ENCODE results near the gene TNFRSF8.

Gene TNFRSF8

DNA sequence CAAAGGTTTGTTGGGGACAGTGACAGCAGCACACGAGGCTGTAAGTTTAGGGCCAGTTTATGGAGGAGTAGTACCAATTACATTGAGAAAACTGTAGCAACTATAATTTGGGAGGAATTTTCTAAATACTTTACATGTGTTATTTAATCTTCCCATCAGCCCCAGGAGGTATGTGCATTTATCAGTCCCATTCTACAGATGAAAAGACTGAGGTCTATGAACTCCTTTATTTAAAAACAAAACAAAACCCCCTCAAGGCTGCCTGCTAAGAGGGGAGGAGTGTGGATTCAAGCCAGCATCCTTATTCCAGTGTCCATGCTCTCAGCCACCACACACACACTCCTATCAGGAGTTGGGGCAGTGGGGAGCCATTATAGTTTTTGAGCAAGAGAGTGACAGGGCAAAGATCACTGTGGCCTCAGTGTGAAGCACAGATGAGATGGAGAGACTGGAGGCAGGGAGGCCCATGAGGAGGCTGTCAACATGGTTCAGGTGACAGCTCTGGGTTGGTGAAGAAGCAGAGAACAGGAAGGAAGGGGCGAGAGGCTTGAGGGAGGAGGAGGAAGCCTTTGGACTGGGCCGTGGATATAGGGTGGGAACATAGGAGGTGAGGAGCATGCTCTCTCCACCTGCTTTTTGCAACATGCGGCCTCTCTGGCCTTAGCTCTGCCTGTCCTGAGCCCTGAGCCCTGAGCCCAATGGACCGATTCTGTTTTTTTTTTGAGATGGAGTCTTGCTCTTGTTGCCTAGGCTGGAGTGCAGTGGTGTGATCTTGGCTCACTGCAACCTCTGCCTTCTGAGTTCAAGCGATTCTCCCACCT, 113.4 kb downstream of the TNFRSF8 start:
- no peak for DNase-seq (ENCODE audit: low read depth)

DNA sequence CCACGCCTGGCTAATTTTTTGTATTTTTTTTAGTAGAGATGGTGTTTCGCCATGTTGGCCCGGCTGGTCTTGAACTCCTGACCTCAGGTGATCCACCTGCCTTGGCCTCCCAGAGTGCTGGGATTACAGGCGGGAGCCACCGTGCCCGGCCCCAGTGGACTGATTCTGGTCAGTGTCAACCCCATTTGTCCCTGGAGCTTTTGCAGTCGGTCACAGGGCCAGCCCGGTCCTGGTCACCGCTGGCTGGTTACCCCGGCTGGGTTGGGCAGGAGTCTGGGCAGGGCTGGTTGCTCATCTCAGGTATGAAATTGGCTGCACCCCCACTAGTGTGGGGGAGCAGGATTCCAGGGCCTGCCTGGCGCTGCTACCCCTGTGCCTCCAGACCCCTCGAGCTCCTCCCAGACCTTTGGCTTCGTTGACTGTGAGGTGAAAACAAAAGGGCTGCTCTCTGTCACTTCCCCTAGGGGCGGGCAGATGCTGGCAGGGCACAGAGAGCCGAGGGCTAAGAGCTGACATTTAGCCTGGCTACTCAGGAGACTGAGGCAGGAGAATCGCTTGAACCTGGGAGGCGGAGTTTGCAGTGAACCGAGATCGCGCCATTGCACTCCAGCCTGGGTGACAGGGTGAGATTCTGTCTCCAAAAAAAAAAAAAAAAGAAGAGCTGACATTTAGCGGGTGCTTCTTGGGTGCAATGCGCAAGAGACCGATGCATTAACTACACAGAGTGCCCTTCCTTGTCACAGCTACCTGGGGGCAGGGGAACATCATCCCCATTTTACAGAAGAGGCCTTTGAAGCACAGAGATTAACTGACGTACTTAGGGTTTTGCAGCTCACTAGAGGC, 114.3 kb downstream of the TNFRSF8 start:
- DNase-seq (ENCODE audit: low read depth) = no peak

DNA sequence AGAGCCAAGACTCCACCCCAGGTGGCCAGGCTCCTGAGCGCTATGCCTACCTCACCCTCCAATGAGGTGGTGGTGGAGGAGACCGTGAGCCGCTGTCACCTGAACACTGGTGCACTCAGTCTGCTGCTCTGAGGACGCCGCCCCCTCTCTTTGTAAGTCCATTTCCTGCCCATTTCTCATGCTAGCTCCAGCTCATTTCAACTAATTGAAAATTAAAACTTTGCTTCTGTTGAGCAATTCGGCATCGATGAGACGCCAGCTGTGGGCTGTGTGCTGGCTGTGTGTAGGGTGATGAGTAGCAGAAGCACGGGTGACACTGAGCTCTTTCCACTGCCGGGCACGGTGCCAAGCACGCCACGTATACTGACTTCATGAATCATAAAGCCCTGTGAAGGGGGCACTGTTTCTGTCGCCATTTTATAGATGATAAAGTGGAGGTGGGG, 114.9 kb downstream of the TNFRSF8 start:
- peak; percentile 97 for DNase-seq (ENCODE audit: low read depth)

DNA sequence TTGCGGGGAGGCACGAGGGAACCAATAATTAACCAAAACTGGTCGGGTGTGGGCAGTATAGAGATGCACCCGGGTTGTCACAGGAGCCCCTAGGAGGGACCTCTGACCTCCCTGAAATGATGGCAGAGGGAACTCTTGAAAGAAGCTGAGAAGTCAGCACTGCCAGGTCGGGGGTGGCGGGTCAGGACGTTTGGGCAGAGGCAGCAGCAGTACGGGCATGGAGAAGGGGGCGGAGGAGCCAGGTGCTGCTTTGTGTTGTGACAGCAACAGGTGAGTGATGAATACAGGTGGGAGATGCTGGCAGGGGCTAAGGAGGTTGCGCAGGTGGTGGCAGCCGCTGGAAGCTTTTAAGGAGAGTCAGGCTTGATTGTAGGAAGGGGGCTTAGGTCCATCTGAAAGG, 115.4 kb downstream of the TNFRSF8 start:
- DNase-seq (ENCODE audit: low read depth) = no peak

DNA sequence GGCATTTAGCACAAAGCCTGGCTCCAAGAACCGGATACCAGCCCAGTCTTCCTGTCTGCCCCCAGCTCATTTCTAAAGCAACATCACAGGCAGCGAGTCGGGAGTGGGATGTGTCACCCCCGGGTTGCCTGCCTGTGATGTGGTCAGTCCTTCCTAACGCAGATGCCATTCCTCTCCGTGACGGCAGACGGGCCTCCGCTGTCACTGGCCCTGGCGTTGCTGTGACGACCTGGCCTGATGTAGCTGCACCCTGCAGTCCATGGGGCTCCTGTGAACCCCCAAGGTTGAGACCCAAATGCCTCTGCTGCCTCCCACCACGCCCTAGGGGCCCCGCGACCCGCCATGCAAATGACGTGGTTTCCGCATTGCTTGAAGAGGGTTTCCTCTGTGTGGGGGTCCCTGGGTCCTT, 116.0 kb downstream of the TNFRSF8 start:
- DNase-seq (ENCODE audit: low read depth) = peak; percentile 78

DNA sequence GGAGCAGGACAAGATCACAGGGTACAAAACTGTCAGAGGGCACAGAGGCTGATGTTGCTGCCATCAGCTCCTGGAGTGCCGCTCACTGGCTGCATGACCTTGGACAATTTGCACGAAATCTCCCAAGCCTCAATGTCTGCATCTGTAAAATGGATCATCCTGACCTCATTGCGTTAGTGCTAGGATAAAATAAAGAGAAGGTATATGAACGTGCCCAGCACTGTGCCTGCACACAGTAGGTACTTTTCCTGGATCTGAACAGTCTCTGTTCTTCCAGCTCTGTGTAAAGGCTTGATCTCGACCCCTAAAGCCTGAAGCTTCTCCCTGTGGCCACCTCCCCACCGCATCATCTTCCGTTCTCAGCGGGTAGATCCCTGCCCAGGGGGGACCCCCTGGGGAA, 116.6 kb downstream of the TNFRSF8 start:
- no peak for DNase-seq (ENCODE audit: low read depth)

DNA sequence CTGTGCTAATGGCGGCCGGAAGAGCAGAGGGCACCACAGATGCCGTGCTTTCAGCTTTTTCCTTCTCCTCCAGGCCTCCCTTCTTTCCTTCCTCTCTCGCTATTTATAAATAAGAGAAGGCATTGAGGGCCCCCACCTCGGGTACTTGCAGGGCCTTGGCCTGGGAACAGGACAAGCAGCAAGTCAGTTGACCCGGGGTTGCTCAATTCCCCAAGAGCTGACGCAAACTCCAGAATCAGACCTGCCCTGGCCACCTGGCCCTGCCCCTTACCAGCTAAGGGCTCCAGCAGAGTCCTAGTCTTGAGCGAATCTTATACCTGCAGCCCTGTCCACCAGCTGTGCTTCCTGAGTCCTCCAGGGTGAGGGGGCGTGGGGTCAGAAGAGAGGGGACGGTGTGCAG, 117.2 kb downstream of the TNFRSF8 start:
- no peak for DNase-seq (ENCODE audit: low read depth)

DNA sequence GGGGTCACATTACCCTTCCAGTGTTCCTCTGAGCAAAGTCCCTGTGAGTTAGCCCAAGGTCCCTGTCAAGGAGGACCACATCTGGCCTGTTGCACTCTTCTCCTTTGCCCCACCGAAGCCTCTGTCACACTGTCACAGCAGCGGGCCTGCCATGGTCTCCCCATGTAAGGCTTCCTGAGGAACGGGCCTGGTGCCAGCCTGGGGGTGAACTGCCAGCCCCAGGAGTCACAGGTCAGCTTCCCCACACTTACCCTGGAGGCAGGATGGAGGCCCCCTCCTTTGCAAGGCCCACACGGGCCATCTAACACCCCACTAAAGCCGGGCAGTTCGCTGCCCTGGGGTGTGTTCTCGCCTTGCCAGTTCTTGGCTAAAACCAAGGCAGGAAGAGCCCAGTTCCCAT, 117.8 kb downstream of the TNFRSF8 start:
- no peak for DNase-seq (ENCODE audit: low read depth)

DNA sequence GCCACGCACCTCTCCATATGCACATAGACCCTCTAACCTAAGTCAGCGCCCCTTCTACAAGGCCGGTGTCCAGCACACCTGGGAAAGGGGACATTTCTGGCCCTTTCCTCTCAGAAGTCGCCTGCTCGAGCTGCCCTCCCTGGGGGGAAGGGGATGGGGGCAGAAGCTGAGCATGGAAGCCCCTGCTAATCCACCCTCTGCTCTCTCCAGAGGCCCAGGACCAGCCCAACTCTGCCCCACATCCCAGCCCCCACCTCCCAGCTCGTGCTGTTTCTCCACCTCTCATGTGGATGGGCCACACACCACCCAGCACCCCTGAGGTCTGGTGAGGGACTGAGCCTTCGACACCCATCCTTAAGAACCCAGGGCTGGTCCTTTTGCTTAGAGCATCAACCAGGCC, 118.5 kb downstream of the TNFRSF8 start:
- no peak for DNase-seq (ENCODE audit: low read depth)

DNA sequence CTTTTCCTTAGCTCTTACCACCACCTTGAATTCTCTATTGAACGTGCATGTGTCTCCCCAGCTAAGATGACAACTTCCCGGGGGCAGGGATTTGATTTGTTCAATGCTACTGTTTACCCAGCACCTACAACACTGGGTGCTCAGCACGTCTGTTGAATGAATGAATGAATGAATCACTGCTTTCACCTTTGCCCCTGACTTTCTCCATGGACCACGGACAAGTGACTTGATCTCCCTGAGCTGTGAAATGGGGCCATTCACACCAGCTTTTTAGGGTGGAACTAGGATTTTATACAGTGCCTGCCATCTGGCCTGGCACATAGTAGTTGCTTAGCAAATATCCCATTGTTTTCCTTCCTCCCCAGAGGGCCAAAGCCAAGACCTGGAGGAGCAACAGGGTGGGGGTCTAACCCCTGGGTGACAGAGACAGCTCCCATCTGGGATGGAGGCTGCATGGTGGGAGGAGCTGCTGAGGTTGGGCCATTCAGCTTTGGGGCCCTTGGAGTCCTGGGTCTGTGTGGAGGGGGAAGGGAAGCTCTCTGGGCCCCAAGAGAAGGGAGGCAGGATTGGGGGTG, 119.4 kb downstream of the TNFRSF8 start:
- no peak for DNase-seq (ENCODE audit: low read depth)

DNA sequence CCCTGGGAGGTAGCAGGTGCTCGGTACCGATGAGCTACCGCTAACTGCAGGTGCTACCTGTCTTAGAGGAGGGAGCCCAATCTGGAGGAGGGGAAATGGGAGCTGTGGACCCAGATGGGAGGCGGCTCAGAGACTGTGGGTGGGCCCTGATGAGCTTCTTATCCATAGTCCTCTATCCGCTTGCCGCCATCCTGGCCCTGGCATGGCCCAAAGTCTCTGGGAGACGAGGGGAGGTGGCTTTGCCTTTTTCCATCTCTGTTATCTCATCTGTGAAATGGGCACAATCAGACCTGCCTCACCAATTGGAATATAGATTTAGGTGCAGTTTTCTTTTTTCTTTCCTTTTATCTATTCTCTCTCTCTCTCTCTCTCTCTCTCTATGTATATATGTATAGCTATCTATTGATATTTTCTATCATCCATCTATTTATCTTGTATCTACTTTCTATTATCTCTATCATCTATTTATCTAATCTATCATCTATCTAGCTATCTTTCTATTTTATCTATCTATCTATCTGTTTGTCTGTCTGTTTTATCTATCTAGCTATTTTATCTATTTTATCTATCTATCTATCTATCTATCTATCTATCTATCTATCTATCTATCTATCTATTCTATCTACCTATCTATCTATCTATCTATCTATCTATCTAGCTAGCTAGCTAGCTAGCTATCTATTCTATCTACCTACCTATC, 120.1 kb downstream of the TNFRSF8 start:
- DNase-seq (ENCODE audit: low read depth) = no peak

DNA sequence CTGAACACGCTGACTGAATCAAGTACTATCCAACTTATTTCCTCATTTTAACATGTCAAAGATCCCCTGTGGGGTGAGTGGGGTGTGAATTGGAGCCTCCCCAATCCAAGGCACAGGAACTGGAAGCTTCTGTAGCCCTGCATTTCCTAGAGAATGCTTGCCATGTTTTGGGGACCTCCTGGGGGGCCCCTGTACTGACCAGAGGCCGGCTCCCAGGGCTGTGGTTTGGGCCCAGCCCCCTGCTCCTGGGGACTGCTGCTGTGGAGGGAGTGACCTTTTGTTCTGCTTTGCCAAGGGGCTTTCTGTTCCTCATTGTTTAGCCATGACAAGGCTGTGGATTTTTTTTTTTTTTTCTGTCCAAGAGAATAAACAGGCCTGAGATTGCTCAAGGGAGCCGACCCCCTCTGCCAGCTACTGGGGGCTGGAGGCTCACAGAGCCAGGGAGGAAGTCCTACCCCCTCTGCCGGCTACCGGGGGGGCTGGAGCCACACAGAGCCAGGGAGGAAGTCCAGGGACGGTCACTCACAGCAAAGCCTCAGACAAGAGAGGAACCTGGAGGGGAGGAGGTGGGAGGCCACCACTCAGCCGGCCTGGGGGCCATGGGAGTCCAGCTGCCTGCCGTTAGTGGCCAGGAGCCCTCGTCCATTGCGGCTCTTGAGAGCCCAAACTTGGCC, 121.0 kb downstream of the TNFRSF8 start:
- DNase-seq (ENCODE audit: low read depth) = no peak

DNA sequence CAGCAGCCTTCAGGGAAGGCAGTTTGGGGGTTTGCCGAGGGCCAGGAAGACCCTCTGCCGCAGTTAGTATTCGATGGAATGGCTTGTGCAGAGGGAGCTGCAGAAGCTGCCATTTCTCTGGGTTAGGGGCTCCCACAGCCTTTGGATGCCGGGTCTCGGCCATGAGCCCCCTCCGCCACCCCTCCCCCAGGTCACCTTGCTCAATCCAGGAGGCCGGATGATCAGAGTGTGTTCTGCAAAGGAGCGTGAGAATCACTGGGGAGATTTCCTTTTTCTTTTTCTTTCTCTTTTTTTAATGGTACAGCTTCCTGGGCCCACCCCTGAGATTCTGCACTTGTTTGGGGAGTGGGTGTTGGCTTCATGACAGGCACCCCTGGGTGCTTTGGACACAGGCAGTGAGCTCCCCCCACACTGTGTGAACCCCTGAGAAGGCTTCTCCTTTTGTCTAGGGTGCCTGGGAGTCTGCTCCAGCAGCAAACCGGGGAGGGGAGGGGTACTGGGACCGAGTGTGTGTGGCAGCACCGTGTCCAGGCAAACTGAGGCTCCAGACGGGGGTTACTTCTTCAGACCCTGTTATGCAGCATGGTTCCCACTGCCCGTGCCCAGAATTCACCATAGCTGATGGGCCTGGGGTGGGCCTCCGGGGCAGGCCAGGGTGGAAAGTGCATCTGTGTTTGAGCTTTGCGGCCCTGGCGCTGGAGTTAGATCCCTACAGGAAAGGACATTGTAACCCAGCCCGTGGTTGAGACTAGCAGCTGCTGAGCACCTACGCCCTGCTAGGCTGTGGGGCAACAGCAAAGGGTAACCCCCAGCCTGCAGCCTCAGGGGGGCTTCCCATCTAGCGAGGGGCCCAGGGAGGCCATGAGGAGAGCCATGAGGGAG, 122.2 kb downstream of the TNFRSF8 start:
- DNase-seq (ENCODE audit: low read depth) = no peak

DNA sequence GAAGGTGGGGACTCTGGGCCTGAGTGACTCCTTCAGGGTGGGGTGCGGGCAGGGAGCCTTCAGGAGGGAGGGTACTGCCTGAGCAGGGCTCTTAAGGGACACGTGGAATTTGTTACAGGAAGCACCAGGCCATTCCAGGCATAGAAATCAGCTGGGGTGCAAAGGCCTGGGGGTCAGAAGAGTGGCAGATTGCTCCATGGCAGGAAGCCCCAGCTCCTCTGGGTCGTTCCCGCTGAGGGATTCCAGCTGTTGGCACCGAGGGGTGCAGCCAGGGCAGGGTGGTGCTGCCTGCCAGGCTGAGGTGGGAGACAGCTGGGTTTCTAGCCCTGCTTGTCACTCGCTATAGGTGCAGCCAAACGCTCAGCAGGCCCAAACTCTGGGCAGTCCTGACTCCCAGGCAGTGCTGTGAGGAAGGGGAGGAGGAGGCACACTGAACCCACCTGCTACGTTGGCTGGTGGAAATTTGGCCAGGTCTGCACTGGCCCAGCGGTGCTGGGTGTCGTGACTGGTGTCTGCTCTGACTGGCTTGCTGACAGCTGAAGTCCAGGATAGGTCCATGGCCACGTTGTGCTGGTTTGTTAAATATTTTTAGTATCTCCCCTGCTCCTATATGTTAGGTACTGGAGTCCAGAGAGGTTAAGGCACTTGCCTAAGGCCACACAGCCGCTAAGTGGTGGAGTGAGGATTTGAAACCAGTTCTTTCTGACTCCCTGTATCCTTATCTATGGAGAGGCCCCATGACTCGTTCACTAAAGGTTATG, 123.0 kb downstream of the TNFRSF8 start:
- no peak for DNase-seq (ENCODE audit: low read depth)

DNA sequence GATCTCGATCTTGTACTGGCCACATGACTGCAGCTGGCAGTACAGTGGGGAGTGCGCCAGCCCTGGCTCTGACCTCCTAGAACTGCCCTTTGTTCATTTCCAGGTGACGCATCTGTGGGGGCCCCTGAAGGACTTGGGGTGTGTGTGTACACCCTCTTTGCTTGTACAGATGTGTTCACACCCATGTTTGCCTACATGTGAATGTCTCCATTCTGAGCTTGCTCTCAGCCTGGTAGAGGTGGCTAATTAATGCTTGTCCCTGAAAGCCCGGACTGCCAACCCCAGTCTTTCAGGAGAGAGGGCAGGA, 123.5 kb downstream of the TNFRSF8 start:
- no peak for DNase-seq (ENCODE audit: low read depth)

DNA sequence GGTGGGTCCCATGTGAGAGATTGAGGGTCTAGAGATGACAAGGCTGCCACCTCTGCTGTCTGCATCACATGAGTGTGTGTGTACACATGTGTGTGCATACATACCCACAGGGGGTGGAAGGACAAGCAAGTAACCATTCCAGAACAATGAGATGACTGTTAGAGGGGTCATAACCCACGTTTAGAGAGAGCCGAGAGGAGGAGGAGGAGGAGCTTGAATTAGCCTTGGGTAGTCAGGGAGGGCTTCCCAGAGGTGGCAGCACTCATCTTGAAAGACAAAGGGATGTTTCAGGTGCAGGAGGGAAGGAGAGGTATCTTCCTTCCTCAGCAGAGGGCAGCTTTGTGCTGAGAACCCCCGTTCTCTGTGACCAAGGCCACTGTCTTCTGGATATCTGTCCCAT, 125.0 kb downstream of the TNFRSF8 start:
- DNase-seq (ENCODE audit: low read depth) = no peak

DNA sequence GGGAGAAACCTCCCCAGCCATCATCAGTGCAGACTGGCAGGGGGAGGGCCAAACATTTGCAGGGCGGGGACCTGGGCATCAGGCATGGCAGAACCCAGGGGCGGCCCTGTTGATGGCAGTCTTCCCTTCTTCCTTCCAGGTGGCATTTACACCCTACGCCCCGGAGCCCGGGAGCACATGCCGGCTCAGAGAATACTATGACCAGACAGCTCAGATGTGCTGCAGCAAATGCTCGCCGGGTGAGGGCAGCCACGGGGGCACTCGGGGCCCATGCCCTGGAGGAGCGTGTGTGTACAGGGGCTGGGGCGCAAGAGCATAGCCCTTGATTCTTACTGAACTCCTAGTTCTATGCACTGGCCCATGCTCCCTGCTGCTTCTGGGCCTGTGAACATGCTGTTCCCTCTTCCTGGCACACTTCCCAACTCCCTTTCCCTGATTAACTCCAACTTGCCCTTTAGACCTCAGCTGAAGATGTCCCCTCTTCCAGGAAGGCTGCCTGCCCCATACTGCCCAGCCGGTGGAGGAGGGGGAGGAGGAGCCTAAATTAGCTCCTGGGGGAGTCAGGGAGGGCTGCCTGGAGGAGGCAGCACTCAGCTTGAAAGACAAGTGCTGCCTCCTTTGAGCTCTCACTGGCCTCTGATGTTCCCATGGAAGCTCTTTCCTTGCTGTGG, 125.7 kb downstream of the TNFRSF8 start:
- no peak for DNase-seq (ENCODE audit: low read depth)

DNA sequence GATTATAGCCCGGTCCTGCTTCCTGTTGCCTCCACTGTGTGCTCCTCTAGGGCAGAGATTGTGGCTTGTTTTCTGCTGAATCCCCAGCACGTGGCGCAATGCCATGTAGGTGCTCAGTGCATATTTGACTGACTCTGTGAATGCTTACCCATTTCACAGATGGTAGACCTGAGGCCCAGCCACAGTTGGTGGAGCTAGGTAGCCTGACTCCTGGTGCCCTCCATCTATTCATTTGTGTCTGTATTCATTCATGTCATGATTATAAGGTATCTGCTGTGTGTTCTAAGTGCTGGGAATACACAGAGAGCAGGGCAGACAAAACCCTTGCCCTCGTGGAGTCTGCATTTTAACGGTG, 126.2 kb downstream of the TNFRSF8 start:
- no peak for DNase-seq (ENCODE audit: low read depth)

DNA sequence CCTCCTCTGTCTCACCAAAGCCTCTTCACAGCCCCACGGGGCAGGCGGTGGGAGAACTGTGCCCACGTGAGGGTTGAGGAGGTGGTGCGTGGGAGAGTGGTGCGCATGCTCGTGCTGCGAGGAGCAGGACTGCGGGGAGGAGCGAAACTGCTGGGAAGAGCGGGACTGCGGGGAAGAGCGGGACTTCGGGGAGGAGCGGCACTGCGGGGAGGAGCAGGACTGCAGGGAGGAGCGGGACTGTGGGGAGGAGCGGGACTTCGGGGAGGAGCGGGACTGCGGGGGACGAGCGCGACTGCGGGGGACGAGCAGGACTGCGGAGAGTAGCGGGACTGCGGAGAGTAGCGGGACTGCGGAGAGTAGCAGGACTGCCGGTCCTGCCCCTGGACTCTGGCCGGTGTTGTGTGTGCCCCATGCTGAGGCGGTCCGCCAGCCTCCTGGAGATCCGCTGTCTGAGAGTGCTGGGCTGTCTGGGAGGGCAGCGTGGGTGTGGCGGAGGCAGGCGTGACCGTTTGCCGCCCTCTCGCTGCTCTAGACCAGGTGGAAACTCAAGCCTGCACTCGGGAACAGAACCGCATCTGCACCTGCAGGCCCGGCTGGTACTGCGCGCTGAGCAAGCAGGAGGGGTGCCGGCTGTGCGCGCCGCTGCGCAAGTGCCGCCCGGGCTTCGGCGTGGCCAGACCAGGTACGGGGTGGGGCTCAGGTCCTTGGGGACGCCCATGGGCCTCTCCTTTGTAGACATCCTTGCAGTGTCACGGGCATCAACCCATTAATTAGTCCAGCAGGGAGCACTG, 128.3 kb downstream of the TNFRSF8 start:
- no peak for DNase-seq (ENCODE audit: low read depth)
